PC-3 (cell line): ENCODE results near the gene TRIM37. TPM values are rescaled to one million over a fixed set of nuclear protein-coding genes. Genes with fewer than 3 reads are reported as not detected.

ENCODE experiments used
- ATAC-seq: fragments of 200-7000 bp; cut with Tn5 transposase; 2 replicates; pipeline ENCODE4 v1.9.1; 2020; ENCODE audit warnings: mild to moderate bottlenecking, moderate library complexity
- BruUV-seq: library from RNA; stranded (reverse); fragments of 400-500 nt; replicated peaks from 2 replicates; lab custom pipeline; 2021; lab: Mats Ljungman, UMichigan
- CTCF ChIA-PET: fragments of 300-600 bp; sonication (Branson Sonifier 250); formaldehyde crosslinking; loops from one replicate; lab custom pipeline; 2022; ENCODE audit warnings: antibody characterized with exemption; lab: Charles Lee
- POLR2A ChIA-PET: fragments of 300-600 bp; sonication (Branson Sonifier 250); formaldehyde crosslinking; loops from one replicate; lab custom pipeline; 2022; ENCODE audit warnings: antibody characterized with exemption; ENCODE audit not compliant: unreplicated experiment; lab: Charles Lee
- DNase-seq: peaks from one replicate; pipeline ENCODE4 v3.0.0-alpha.2; 2015
- H2AFZ ChIP-seq: fragments of 300-600 bp; sonication (generic); 2 replicates; pipeline ENCODE4 v1.6.0; 2016; ENCODE audit warnings: antibody characterized with exemption, low read length
- H3F3A ChIP-seq: fragments of 300-600 bp; sonication (generic); one replicate; pipeline ENCODE4 v1.6.0; 2017; ENCODE audit warnings: antibody characterized with exemption, low read length, control low read depth, mild to moderate bottlenecking; ENCODE audit not compliant: unreplicated experiment
- H3K27ac ChIP-seq: fragments of 300-600 bp; sonication (generic); 2 replicates; pipeline ENCODE4 v1.5.1; 2016; ENCODE audit warnings: mild to moderate bottlenecking, low read length
- H3K27me3 ChIP-seq: fragments of 300-600 bp; sonication (generic); 2 replicates; pipeline ENCODE4 v1.6.1; 2016; ENCODE audit warnings: low read length, mixed read lengths
- H3K36me3 ChIP-seq: fragments of 300-600 bp; sonication (generic); 2 replicates; pipeline ENCODE4 v1.6.1; 2016; ENCODE audit warnings: low read depth, mixed run types, low read length, mixed read lengths
- H3K4me1 ChIP-seq: fragments of 300-600 bp; sonication (generic); 2 replicates; pipeline ENCODE4 v1.5.1; 2016; ENCODE audit warnings: low read length; ENCODE audit not compliant: insufficient read depth
- H3K4me2 ChIP-seq: fragments of 300-600 bp; sonication (generic); 2 replicates; pipeline ENCODE4 v1.6.0; 2016; ENCODE audit warnings: low read length
- H3K4me3 ChIP-seq: fragments of 300-600 bp; sonication (generic); 2 replicates; pipeline ENCODE4 v1.5.1; 2016; ENCODE audit warnings: mild to moderate bottlenecking, low read length, mixed read lengths
- H3K79me2 ChIP-seq: fragments of 300-600 bp; sonication (generic); 2 replicates; pipeline ENCODE4 v1.6.1; 2017; ENCODE audit warnings: low read length, mixed read lengths
- H3K9ac ChIP-seq: fragments of 300-600 bp; sonication (generic); 2 replicates; pipeline ENCODE4 v1.6.0; 2016; ENCODE audit warnings: mild to moderate bottlenecking, low read length
- H3K9me2 ChIP-seq: fragments of 300-600 bp; sonication (generic); replicated peaks from 2 replicates; pipeline ENCODE4 v1.6.1; 2016; ENCODE audit warnings: mixed run types, low read length, mixed read lengths
- H3K9me3 ChIP-seq: fragments of 300-600 bp; sonication (generic); 2 replicates; pipeline ENCODE4 v1.6.1; 2016; ENCODE audit warnings: low read length, mixed read lengths
- H4K20me1 ChIP-seq: fragments of 300-600 bp; sonication (generic); 2 replicates; pipeline ENCODE4 v1.6.1; 2016; ENCODE audit warnings: low read length, mixed read lengths
- EZH2 ChIP-seq: fragments of 300-600 bp; sonication (generic); IDR thresholded peaks from one replicate; pipeline ENCODE4 v1.6.1; 2017; ENCODE audit warnings: antibody characterized with exemption, mild to moderate bottlenecking, low read length; ENCODE audit not compliant: unreplicated experiment
- EZH2phosphoT487 ChIP-seq: fragments of 300-600 bp; sonication (generic); IDR thresholded peaks from 2 replicates; pipeline ENCODE4 v1.6.1; 2018; ENCODE audit warnings: mild to moderate bottlenecking, antibody characterized with exemption, low read length, borderline replicate concordance
- intact Hi-C: fragments of 100-400 bp; cut with micrococcal nuclease; formaldehyde crosslinking; loops from 2 replicates; pipeline ENCODE4 v1.9.0; 2023
- total RNA-seq: library from RNA; depleted of rRNA; stranded (reverse); fragments of >200 nt; gene quantifications from 2 replicates; pipeline ENCODE4 v1.2.3, GENCODE V29; 2014
- TF ChIP-seq, protein P1 (sequence below): fragments of 300-600 bp; sonication (generic); conservative IDR thresholded peaks from 2 replicates; pipeline ENCODE4 v1.5.1; 2017; ENCODE audit warnings: antibody characterized with exemption, low read depth, mild to moderate bottlenecking, low read length

TRIM37 gene
- total RNA-seq, 1 experiment from 2014 or later, result 35.1 TPM

DNA sequence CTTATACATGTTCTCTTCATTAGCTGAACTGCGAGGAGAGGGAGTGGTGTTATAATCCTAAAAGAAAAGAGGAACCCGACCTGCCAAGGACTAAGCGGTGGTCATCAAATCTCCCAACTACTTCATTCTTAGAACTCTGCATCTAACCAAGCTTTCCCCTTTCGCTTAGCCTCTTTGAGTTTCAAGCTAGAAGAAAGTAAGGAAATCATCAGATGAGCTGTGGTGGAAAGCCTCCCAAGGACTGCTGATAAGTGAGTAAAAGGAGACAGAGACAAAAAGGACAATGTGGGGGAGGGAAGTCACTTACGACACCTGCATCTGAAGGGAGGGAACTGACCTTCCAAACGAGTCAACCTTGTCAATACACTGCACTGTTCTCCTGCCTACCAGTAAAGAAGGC is 121.3 kb downstream of the TRIM37 start:
- TF ChIP-seq, protein P1, sequence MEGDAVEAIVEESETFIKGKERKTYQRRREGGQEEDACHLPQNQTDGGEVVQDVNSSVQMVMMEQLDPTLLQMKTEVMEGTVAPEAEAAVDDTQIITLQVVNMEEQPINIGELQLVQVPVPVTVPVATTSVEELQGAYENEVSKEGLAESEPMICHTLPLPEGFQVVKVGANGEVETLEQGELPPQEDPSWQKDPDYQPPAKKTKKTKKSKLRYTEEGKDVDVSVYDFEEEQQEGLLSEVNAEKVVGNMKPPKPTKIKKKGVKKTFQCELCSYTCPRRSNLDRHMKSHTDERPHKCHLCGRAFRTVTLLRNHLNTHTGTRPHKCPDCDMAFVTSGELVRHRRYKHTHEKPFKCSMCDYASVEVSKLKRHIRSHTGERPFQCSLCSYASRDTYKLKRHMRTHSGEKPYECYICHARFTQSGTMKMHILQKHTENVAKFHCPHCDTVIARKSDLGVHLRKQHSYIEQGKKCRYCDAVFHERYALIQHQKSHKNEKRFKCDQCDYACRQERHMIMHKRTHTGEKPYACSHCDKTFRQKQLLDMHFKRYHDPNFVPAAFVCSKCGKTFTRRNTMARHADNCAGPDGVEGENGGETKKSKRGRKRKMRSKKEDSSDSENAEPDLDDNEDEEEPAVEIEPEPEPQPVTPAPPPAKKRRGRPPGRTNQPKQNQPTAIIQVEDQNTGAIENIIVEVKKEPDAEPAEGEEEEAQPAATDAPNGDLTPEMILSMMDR, result no peak
- no peak for TF ChIP-seq EZH2phosphoT487
- TF ChIP-seq EZH2, result no peak
- Histone ChIP-seq H4K20me1 (no peaks in the 10 kb centered on the region), H3K36me3 (no peaks in the 10 kb centered on the region), H3K4me1 (no peaks in the 10 kb centered on the region), H2AFZ (no peak overlapping the region), H3F3A (no peaks in the 10 kb centered on the region), H3K4me2 (no peak overlapping the region), H3K9me3 (no peaks in the 10 kb centered on the region), H3K9me2 (no peaks in the 10 kb centered on the region), H3K27me3 (no peaks in the 10 kb centered on the region), H3K79me2 (no peaks in the 10 kb centered on the region), H3K4me3 (no peak overlapping the region), H3K9ac (no peak overlapping the region), H3K27ac (no peak overlapping the region)
- CTCF ChIA-PET, result no interaction called here
- intact Hi-C loops, result no loop called here
- no peak for DNase-seq
- ATAC-seq, result no peak
- no TSS peak for BruUV-seq
- POLR2A ChIA-PET, result no interaction called here

DNA sequence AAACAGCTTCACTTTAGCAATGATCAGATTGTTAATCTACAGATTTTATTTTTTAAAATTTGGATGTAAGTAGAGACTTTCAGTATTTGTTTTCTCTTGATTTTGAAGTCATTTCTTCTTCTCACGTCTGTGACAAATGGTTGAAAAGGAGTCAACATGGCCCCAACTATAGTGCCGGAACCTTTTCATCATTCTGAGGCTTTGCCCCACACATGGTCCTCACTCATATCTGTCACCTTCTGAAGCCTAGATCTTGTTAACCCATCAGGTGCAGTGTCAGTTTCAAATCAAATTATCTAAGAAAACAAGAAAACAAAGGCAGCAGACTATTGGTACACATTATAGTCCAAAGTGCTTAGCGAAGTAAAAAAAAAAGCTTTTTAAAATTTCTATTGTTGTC is 124.1 kb downstream of the TRIM37 start:
- Histone ChIP-seq H3K27me3 (no peaks in the 10 kb centered on the region), H3K4me3 (no peak overlapping the region), H3F3A (no peaks in the 10 kb centered on the region), H2AFZ (no peak overlapping the region), H3K9ac (no peak overlapping the region), H3K79me2 (no peaks in the 10 kb centered on the region), H3K4me1 (no peaks in the 10 kb centered on the region), H4K20me1 (no peaks in the 10 kb centered on the region), H3K9me3 (no peaks in the 10 kb centered on the region), H3K36me3 (no peaks in the 10 kb centered on the region), H3K27ac (no peak overlapping the region), H3K4me2 (no peak overlapping the region), H3K9me2 (no peaks in the 10 kb centered on the region)
- ChIA-PET CTCF (no interaction called here), POLR2A (no interaction called here)
- no peak for ATAC-seq
- BruUV-seq, result no TSS peak
- DNase-seq, result no peak
- TF ChIP-seq, protein P1, result no peak
- TF ChIP-seq EZH2phosphoT487 (no peak), EZH2 (no peak)
- intact Hi-C loops, result no loop called here

DNA sequence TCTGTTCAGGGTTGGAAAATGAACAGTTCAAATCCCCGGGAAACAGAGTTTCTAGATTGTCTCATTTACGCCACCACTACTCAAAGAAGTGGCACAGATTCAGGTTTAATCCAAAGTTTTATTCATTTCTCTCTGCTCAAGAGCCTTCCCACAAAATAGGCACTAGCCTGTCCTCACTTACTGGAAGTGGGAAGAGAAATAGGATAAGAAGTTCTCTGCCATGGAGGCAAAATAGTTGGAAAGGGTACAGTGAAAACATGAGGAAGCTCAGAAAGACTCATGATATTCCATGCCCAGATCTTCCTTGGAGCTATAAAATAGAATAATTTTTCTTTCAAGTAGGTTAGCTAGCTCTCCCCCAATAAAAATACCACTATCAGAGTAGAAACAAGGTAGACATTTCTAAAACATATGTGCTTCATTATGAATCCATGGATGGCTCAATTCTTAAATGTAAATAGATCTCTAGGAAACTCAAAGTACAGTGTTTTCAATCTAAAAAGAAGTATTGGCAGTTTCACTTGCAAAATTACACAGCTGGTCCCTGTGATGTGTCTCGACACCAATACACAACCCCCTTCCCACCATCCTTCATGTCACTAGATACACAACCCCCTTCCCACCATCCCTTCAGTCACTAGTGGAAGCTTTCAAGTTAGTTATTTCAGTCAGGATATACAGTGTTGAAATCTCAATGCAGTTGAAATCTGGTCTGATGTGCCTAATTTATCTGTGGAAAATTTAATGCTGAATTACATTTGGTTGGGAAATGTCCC is 125.8 kb downstream of the TRIM37 start:
- DNase-seq, result no peak
- no peak overlapping the region for H3K27ac ChIP-seq
- H3K4me3 ChIP-seq, result no peak overlapping the region
- no peak for ATAC-seq
- H3K9me2 ChIP-seq, result no peaks in the 10 kb centered on the region
- ChIA-PET CTCF (no interaction called here), POLR2A (no interaction called here)
- H3K9ac ChIP-seq, result no peak overlapping the region
- no peak overlapping the region for H2AFZ ChIP-seq
- no peak overlapping the region for H3K4me2 ChIP-seq
- intact Hi-C loops, result no loop called here
- H3K36me3 ChIP-seq, result no peaks in the 10 kb centered on the region
- TF ChIP-seq EZH2 (no peak), EZH2phosphoT487 (no peak)
- TF ChIP-seq, protein P1, result no peak
- H4K20me1 ChIP-seq, result no peaks in the 10 kb centered on the region
- H3K27me3 ChIP-seq, result no peaks in the 10 kb centered on the region
- H3F3A ChIP-seq, result no peaks in the 10 kb centered on the region
- H3K79me2 ChIP-seq, result no peaks in the 10 kb centered on the region
- H3K9me3 ChIP-seq, result no peaks in the 10 kb centered on the region
- H3K4me1 ChIP-seq, result no peaks in the 10 kb centered on the region
- BruUV-seq, result no TSS peak
